SK-N-SH treated with all-trans-retinoic acid at 6 μM for 48 hours (cell line): Measurements from ENCODE around the gene RPRD1B.

Source experiments
- ATAC-seq: fragments of 200-7000 bp; cut with Tn5 transposase; 3 replicates; pipeline ENCODE4 v1.9.1; 2020; ENCODE audit warnings: mild to moderate bottlenecking, moderate library complexity
- ARNTL ChIP-seq: fragments of 450-650 bp; formaldehyde crosslinking; IDR thresholded peaks from 2 replicates; pipeline ENCODE4 v1.5.0; 2020; ENCODE audit warnings: low read depth, mild to moderate bottlenecking, moderate library complexity, borderline replicate concordance
- BACH2 ChIP-seq: fragments of 250-450 bp; sonication (Bioruptor Pico); IDR thresholded peaks from 2 replicates; pipeline ENCODE4 v1.9.0; 2021; ENCODE audit warnings: mild to moderate bottlenecking, borderline replicate concordance
- CSDC2 ChIP-seq: fragments of 250-450 bp; sonication (Bioruptor Pico); IDR thresholded peaks from 2 replicates; pipeline ENCODE4 v1.5.0; 2020; ENCODE audit warnings: mild to moderate bottlenecking, moderate library complexity
- CSRNP3 ChIP-seq: fragments of 250-450 bp; sonication (Bioruptor Pico); IDR thresholded peaks from 2 replicates; pipeline ENCODE4 v1.5.1; 2021; ENCODE audit warnings: mild to moderate bottlenecking, moderate library complexity
- GLIS3 ChIP-seq: fragments of 250-450 bp; sonication (Bioruptor Pico); IDR thresholded peaks from 2 replicates; pipeline ENCODE4 v1.5.0; 2020; ENCODE audit warnings: mild to moderate bottlenecking, moderate library complexity
- ISL1 ChIP-seq: fragments of 250-450 bp; sonication (Bioruptor Pico); IDR thresholded peaks from 2 replicates; pipeline ENCODE4 v2.1.2; 2022; ENCODE audit warnings: mild to moderate bottlenecking, moderate library complexity
- PATZ1 ChIP-seq: fragments of 250-450 bp; sonication (Bioruptor Pico); IDR thresholded peaks from 2 replicates; pipeline ENCODE4 v1.8.0; 2020; ENCODE audit warnings: mild to moderate bottlenecking, moderate library complexity, borderline replicate concordance
- PPARA ChIP-seq: fragments of 250-450 bp; sonication (Bioruptor Pico); IDR thresholded peaks from 2 replicates; pipeline ENCODE4 v1.5.0; 2020; ENCODE audit warnings: mild to moderate bottlenecking, borderline replicate concordance
- RARB ChIP-seq: fragments of 250-450 bp; sonication (Bioruptor Pico); IDR thresholded peaks from 2 replicates; pipeline ENCODE4 v1.8.0; 2021; ENCODE audit warnings: mild to moderate bottlenecking, moderate library complexity
- TCF4 ChIP-seq: fragments of 250-450 bp; sonication (Bioruptor Pico); IDR thresholded peaks from 2 replicates; pipeline ENCODE4 v1.8.0; 2021; ENCODE audit warnings: mild to moderate bottlenecking, moderate library complexity, borderline replicate concordance
- TOX ChIP-seq: fragments of 250-450 bp; sonication (Bioruptor Pico); IDR thresholded peaks from 2 replicates; pipeline ENCODE4 v1.8.0; 2021; ENCODE audit warnings: mild to moderate bottlenecking, moderate library complexity, borderline replicate concordance
- TSHZ2 ChIP-seq: fragments of 250-450 bp; sonication (Bioruptor Pico); IDR thresholded peaks from 2 replicates; pipeline ENCODE4 v1.5.0; 2020; ENCODE audit warnings: mild to moderate bottlenecking, moderate library complexity
- ZC3H10 ChIP-seq: fragments of 250-450 bp; sonication (Bioruptor Pico); IDR thresholded peaks from 2 replicates; pipeline ENCODE4 v1.5.1; 2021; ENCODE audit warnings: mild to moderate bottlenecking, moderate library complexity
- ZFP3 ChIP-seq: fragments of 250-450 bp; sonication (Bioruptor Pico); IDR thresholded peaks from 2 replicates; pipeline ENCODE4 v1.5.0; 2020; ENCODE audit warnings: mild to moderate bottlenecking, moderate library complexity
- ZFP30 ChIP-seq: fragments of 450-650 bp; formaldehyde crosslinking; IDR thresholded peaks from 2 replicates; pipeline ENCODE4 v1.5.0; 2022; ENCODE audit warnings: mild to moderate bottlenecking, moderate library complexity
- ZNF565 ChIP-seq: fragments of 450-650 bp; formaldehyde crosslinking; conservative IDR thresholded peaks from 2 replicates; pipeline ENCODE4 v1.5.0; 2020; ENCODE audit warnings: low read depth, mild to moderate bottlenecking, moderate library complexity
- ZNF8 ChIP-seq: fragments of 450-650 bp; formaldehyde crosslinking; IDR thresholded peaks from 2 replicates; pipeline ENCODE4 v1.5.0; 2020; ENCODE audit warnings: mild to moderate bottlenecking, moderate library complexity
- TF ChIP-seq, protein P1 (sequence below): fragments of 250-450 bp; sonication (Bioruptor Pico); IDR thresholded peaks from 2 replicates; pipeline ENCODE4 v1.8.0; 2021; ENCODE audit warnings: low read depth, mild to moderate bottlenecking, moderate library complexity, borderline replicate concordance
- TF ChIP-seq, protein P2 (sequence below): fragments of 250-450 bp; sonication (Bioruptor Pico); IDR thresholded peaks from 2 replicates; pipeline ENCODE4 v1.5.1; 2020; ENCODE audit warnings: low read depth, mild to moderate bottlenecking, moderate library complexity

The RPRD1B gene

DNA sequence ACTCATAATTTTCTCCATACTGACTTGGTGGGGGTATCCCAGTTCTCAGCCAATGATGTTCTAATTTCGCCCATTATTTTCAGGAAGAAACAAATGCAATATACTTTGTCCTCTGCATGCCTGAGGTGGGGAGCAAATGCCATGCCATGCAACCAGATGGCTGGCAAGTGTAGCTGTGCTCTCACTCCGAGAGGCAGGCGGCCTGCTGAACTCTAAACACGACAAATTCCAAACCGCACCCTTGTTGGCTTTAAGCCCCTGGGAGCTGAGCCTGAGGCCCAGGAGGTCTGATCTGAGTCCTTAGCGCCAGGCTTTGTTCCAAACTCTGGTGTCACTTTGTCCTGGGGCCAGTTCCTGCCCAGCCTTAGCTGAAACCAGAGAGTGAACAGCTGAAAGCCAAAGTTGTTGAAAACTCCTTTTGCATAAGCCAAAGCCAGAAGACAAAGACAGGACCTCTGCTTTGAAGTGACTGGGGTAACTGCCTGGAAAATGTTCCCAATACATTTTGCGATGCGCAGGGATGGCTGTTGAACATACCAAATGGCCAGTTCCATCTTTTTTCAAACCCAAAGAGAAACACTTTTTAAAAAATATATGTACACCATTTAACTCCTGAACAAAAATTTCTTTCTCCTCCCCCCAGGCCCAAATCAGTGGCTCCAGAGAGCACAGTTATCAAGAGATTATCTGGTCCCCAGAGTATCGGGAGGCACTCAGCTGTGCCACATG lies 46.5 kb upstream of the RPRD1B start:
- no peak; the same call in 1 of the 3 replicates for ATAC-seq
- TF ChIP-seq TCF4 (CRISPR knock-in tag): no peak; the same call in 1 of the 2 replicates
- TF ChIP-seq PATZ1: no peak
- no peak for TF ChIP-seq ISL1 (CRISPR knock-in tag)
- no peak for TF ChIP-seq TOX (CRISPR knock-in tag)
- no peak for TF ChIP-seq CSRNP3 (CRISPR knock-in tag)
- TF ChIP-seq ZC3H10 (CRISPR knock-in tag): no peak
- TF ChIP-seq ZFP3: no peak
- TF ChIP-seq, protein P1, sequence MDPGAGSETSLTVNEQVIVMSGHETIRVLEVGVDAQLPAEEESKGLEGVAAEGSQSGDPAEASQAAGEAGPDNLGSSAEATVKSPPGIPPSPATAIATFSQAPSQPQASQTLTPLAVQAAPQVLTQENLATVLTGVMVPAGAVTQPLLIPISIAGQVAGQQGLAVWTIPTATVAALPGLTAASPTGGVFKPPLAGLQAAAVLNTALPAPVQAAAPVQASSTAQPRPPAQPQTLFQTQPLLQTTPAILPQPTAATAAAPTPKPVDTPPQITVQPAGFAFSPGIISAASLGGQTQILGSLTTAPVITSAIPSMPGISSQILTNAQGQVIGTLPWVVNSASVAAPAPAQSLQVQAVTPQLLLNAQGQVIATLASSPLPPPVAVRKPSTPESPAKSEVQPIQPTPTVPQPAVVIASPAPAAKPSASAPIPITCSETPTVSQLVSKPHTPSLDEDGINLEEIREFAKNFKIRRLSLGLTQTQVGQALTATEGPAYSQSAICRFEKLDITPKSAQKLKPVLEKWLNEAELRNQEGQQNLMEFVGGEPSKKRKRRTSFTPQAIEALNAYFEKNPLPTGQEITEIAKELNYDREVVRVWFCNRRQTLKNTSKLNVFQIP (CRISPR knock-in tag): no peak
- no peak for TF ChIP-seq BACH2 (CRISPR knock-in tag)
- no peak for TF ChIP-seq ZNF8 (CRISPR knock-in tag)
- no peak for TF ChIP-seq GLIS3 (CRISPR knock-in tag)
- TF ChIP-seq RARB (CRISPR knock-in tag): no peak
- TF ChIP-seq TSHZ2 (CRISPR knock-in tag): no peak
- no peak for TF ChIP-seq ZFP30 (CRISPR knock-in tag)
- TF ChIP-seq PPARA (CRISPR knock-in tag): no peak
- TF ChIP-seq ZNF565 (CRISPR knock-in tag): no peak
- no peak for TF ChIP-seq ARNTL (CRISPR knock-in tag)
- no peak for TF ChIP-seq CSDC2
- TF ChIP-seq, protein P2, sequence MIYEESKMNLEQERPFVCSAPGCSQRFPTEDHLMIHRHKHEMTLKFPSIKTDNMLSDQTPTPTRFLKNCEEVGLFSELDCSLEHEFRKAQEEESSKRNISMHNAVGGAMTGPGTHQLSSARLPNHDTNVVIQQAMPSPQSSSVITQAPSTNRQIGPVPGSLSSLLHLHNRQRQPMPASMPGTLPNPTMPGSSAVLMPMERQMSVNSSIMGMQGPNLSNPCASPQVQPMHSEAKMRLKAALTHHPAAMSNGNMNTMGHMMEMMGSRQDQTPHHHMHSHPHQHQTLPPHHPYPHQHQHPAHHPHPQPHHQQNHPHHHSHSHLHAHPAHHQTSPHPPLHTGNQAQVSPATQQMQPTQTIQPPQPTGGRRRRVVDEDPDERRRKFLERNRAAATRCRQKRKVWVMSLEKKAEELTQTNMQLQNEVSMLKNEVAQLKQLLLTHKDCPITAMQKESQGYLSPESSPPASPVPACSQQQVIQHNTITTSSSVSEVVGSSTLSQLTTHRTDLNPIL (CRISPR knock-in tag): no peak

DNA sequence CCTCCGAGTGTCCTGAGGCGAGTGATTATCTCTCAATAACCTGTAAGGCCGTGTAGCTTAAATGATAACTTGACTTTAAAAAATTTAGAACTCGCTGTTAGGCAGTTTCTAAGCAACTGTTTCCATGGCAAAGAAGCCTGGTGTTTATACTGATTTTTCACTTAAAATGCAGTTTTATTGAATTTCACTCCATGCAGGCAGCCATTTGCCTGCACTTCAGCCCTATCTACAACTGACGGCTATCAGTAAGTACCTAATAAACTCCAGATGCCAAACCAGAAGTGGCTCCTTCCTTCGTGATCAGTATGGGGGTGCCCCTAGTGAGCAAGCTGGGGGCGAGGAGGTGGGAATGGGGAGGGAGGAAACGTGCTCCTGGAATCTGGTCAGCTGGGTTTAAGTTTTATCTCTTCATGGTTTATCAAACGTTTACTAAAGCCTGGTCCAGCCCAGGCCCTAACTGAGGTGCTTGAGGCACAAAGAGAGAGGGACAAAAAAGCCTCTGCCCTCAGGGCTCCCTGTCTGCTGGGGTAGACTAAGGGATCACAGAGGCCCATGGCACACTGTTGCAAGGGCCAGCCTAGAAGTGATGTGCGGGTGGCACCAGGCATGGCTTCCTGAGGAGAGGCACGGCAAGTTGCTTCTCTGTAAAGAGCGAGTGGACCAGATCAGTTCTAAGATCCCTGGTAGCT lies 45.8 kb upstream of the RPRD1B start:
- no peak for TF ChIP-seq ZNF8 (CRISPR knock-in tag)
- TF ChIP-seq CSRNP3 (CRISPR knock-in tag): no peak
- TF ChIP-seq TCF4 (CRISPR knock-in tag): peak; percentile 97
- TF ChIP-seq ZC3H10 (CRISPR knock-in tag): no peak
- TF ChIP-seq TSHZ2 (CRISPR knock-in tag): peak; percentile 78; the same call in 1 of the 2 replicates
- no peak for TF ChIP-seq ZFP30 (CRISPR knock-in tag)
- peak; percentile 25; the same call in 1 of the 3 replicates for ATAC-seq
